Ovary (tissue), 9 donors: Measurements from ENCODE around the gene CPED1. TPM values are rescaled to one million over a fixed set of nuclear protein-coding genes. Genes with fewer than 3 reads are reported as not detected.

ENCODE experiments used
- DNase-seq, 5 donors: peaks; one replicate each; pipeline ENCODE4 v3.0.0-alpha.2; 2019 to 2020
- H3K27ac ChIP-seq, 2 donors: fragments of 200-600 bp; one replicate each; pipeline versions ENCODE4 v1.5.1 to v1.8.0; 2019 to 2022
- H3K27me3 ChIP-seq: fragments of 200-600 bp; one replicate; pipeline ENCODE4 v1.8.0; 2022
- H3K36me3 ChIP-seq: fragments of 200-600 bp; sonication (generic); one replicate; pipeline ENCODE4 v1.5.1; 2019
- H3K4me1 ChIP-seq: one replicate; pipeline ENCODE4 v1.8.1; 2013; ENCODE audit warnings: mild to moderate bottlenecking, moderate library complexity; ENCODE audit not compliant: insufficient read depth
- H3K4me3 ChIP-seq: fragments of 200-600 bp; sonication (generic); one replicate; pipeline ENCODE4 v1.5.1; 2017
- H3K9me3 ChIP-seq, 2 donors: fragments of 200-600 bp in 1 of 2; sonication (generic) in 1 of 2; one replicate each; pipeline versions ENCODE4 v1.5.1 to v1.8.1; 2013 to 2019; ENCODE audit warnings: mild to moderate bottlenecking in 1 of 2, moderate library complexity in 1 of 2
- CTCF ChIP-seq, 3 donors: fragments of 450-650 bp in 2 of 3; fragments of 200-600 bp in 1 of 3; IDR thresholded peaks; one replicate each; pipeline versions ENCODE4 v1.5.1 to v1.8.0; 2016 to 2022; ENCODE audit warnings: antibody characterized with exemption in 3 of 3, mild to moderate bottlenecking in 1 of 3
- EP300 ChIP-seq: sonication (generic); formaldehyde crosslinking; IDR thresholded peaks from one replicate; pipeline ENCODE4 v1.6.1; 2017; ENCODE audit warnings: antibody characterized with exemption
- POLR2A ChIP-seq: fragments of 450-650 bp; IDR thresholded peaks from one replicate; pipeline ENCODE4 v1.6.1; 2017; ENCODE audit warnings: antibody characterized with exemption, mild to moderate bottlenecking, moderate library complexity
- WGBS, 3 donors: extraction: QIAGEN DNeasy Blood & Tissue Kit in 1 of 3; methylation state at CpG; one replicate each; pipeline versions ENCODE4 v1.1.5 to v1.1.7; 2013 to 2017; 5-methylcytosine and 5-hydroxymethylcytosine counted together
- intact Hi-C, 4 donors: fragments of 100-400 bp; cut with DNase I; formaldehyde crosslinking; loops; one replicate each; pipeline versions ENCODE4 v1.11.0 to v1.15.1; 2022 to 2023
- polyA plus RNA-seq, 2 donors: library from polyadenylated mRNA; stranded (reverse); fragments of 200-250 nt in 1 of 2; fragments of 350-450 nt in 1 of 2; fragmentation: Illumina TruSeq in 1 of 2; extraction: RNeasy Lipid Tissue Mini Kit (QIAGEN cat#74804) in 1 of 2; gene quantifications; one replicate each; pipeline ENCODE4 v1.2.3, GENCODE V29; 2013 to 2014
- total RNA-seq, 7 donors: library from RNA; depleted of rRNA in 2 of 7; stranded (reverse); fragments of >200 nt in 2 of 7; fragmentation: NEBNext Ultra II Directional in 3 of 7; extraction: Animal tissue kit (Norgen Biotek cat#: 25700) in 3 of 7; gene quantifications; one replicate each; pipeline versions ENCODE4 v1.1.0 to v1.2.4, GENCODE V29; 2016 to 2023
- donor health status: DM: no; HTN: no; CAD: no; lungs with moderate emphysema.
- donor health status: DM: no; HTN: no; CAD: no.
- donor health status: Bipolar disorder and iron deficiency.
- donor health status: DM: yes; HTN: yes; CAD: no.
- donor health status: DM: no; HTN: no; CAD: no.
- donor health status: DM: yes; HTN: yes; CAD: no.

CPED1 gene
- total and polyA plus RNA-seq, 9 donors: 42.1 to 127 (median 88.8) TPM

DNA sequence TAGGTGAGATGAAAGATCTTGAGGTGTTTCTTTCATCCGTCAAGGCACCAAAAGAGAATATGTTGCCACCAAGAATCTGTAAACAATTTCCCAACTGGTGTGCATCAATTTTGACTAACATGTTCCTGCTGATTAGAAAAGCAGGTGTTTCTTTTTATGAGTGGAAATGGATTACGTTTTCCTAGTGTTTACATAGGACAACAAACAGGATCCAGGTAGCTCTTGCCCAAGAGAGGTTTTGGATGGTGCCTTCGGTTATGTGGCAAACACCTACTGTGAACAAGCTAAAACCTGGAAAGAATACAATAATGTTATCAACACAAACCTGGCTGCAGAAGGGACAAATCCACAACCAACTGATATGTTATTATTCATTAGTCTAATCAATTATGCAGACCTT is 286.7 kb downstream of the CPED1 start:
- Histone ChIP-seq H3K27me3 (no peaks in the 10 kb centered on the region), H3K4me1 (no peaks in the 10 kb centered on the region), H3K27ac (no peak overlapping the region), H3K9me3 (no peaks in the 10 kb centered on the region), H3K4me3 (no peak overlapping the region), H3K36me3 (no peaks in the 10 kb centered on the region)
- WGBS, 3 donors: 77 to 89% (median 84%) methylated on average over 3 of the region's 3 CpGs
- intact Hi-C loops: no loop called here
- no peak for TF ChIP-seq POLR2A
- TF ChIP-seq CTCF (IDR thresholded peaks at IDR 0.05): no peak
- no peak for TF ChIP-seq EP300
- DNase-seq: no peak

GRCh38 chr7:121276313-121276712 is 287.8 kb downstream of the CPED1 start:
- WGBS, 3 donors: 85 to 90% (median 90%) methylated on average over 3 of the region's 3 CpGs
- H3K9me3 ChIP-seq: no peaks in the 10 kb centered on the region
- DNase-seq: no peak
- H3K36me3 ChIP-seq: no peaks in the 10 kb centered on the region
- TF ChIP-seq CTCF (IDR thresholded peaks at IDR 0.05): no peak
- TF ChIP-seq EP300: no peak
- no peak for TF ChIP-seq POLR2A
- no peak overlapping the region for H3K27ac ChIP-seq
- H3K4me3 ChIP-seq: no peak overlapping the region
- H3K4me1 ChIP-seq: no peaks in the 10 kb centered on the region
- intact Hi-C loops: no loop called here
- no peaks in the 10 kb centered on the region for H3K27me3 ChIP-seq

- DNase-seq: no peak
- H3K27ac ChIP-seq: no peak overlapping the region
- H3K9me3 ChIP-seq: no peaks in the 10 kb centered on the region
- no peaks in the 10 kb centered on the region for H3K36me3 ChIP-seq
- no peak overlapping the region for H3K4me3 ChIP-seq
- TF ChIP-seq POLR2A: no peak
- TF ChIP-seq EP300: no peak
- TF ChIP-seq CTCF (IDR thresholded peaks at IDR 0.05): no peak
- 74 to 84% (median 82%) methylated on average over 2 of the region's 2 CpGs for WGBS, 3 donors
- intact Hi-C loops: no loop called here
- H3K4me1 ChIP-seq: no peaks in the 10 kb centered on the region
- no peaks in the 10 kb centered on the region for H3K27me3 ChIP-seq
Measured at GRCh38 chr7:121278120-121279021, 289.9 kb downstream of the CPED1 start.

DNA sequence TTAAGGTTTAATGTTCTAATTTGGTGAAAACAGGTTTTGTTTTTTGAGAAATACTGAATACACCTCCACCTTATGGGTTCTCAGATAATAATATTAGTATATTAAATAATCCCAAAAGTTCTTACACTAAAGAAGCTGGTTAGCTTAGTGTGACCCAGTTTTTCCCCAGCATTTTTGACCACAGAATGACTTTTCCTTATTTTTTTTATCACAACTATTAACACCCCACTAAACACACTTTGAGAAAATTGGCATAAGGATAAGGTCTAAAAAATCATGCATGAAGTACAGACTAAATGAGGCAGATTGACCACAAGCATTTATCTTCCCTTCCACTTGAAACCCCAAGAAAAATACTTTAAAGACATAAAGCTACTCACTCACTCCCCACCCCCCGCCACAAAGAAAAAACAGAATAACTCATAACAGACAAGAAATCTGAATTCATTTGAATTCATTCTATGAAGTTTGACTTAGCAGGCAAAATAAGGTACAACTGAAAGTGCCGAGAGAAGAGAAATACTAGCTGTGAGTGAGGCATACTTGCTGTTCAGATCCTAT is 290.6 kb downstream of the CPED1 start:
- intact Hi-C loops: no loop called here
- 87 to 90% (median 88%) methylated on average over 2 of the region's 2 CpGs for WGBS, 3 donors
- H3K27me3 ChIP-seq: no peaks in the 10 kb centered on the region

More for the DNA sequence above, 290.6 kb downstream of the CPED1 start:
- H3K4me3 ChIP-seq: no peak overlapping the region
- no peak for TF ChIP-seq CTCF (IDR thresholded peaks at IDR 0.05)
- no peak for TF ChIP-seq EP300
- TF ChIP-seq POLR2A: no peak
- H3K9me3 ChIP-seq: no peaks in the 10 kb centered on the region
- no peaks in the 10 kb centered on the region for H3K36me3 ChIP-seq
- DNase-seq: no peak
- no peak overlapping the region for H3K27ac ChIP-seq
- no peaks in the 10 kb centered on the region for H3K4me1 ChIP-seq
